ENCODE results near the gene PHF1.

GRCh38 chr6:33453393-33454008 is 42.7 kb downstream of the PHF1 start:
- TF ChIP-seq CTCF (tag by site-specific recombination; IDR thresholded peaks at IDR 0.05) (no peak), AEBP2 (tag by site-specific recombination; IDR thresholded peaks at IDR 0.05; ENCODE audit: borderline replicate concordance) (no peak), ZBTB11 (tag by site-specific recombination; conservative IDR thresholded peaks at IDR 0.05; ENCODE audit: low read depth) (no peak), ZBTB10 (tag by site-specific recombination; IDR thresholded peaks at IDR 0.05) (no peak), GLIS1 (tag by site-specific recombination; IDR thresholded peaks at IDR 0.05) (no peak), TCF7L2 (IDR thresholded peaks at IDR 0.05; ENCODE audit: borderline replicate concordance, low read depth, low read length) (no peak), ZBTB21 (tag by site-specific recombination; IDR thresholded peaks at IDR 0.05) (no peak), ZNF302 (tag by site-specific recombination; IDR thresholded peaks at IDR 0.05; ENCODE audit: low read depth) (no peak), YY1 (tag by site-specific recombination; IDR thresholded peaks at IDR 0.05) (no peak), REST (tag by site-specific recombination; IDR thresholded peaks at IDR 0.05) (no peak)
